Activated CD8-positive, alpha-beta memory T cell treated with anti-CD3 and anti-CD28 coated beads, Interleukin-2, amount 50 U/mL, for 1 hour (primary cell): Measurements from ENCODE around the gene STIM1.
"Not testable (repeated sequence)": the region's sequence is repeated elsewhere in the genome, so short reads cannot be mapped to it uniquely, and the experiment has no call there.

Experiments
- DNase-seq: peaks from one replicate; pipeline ENCODE4 v3.0.0-alpha.2; 2020; ENCODE audit errors: extremely low read depth

Gene STIM1

GRCh38 chr11:3885855-3886254 lies 30.4 kb downstream of the STIM1 start:
- no peak for DNase-seq

GRCh38 chr11:3886985-3887384 lies 31.5 kb downstream of the STIM1 start:
- no peak for DNase-seq

- no peak for DNase-seq
Observed at GRCh38 chr11:3888876-3889275, 33.4 kb downstream of the STIM1 start.

GRCh38 chr11:3890014-3890413 lies 34.5 kb downstream of the STIM1 start:
- DNase-seq: no peak

GRCh38 chr11:3890806-3891205 lies 35.3 kb downstream of the STIM1 start:
- no peak for DNase-seq

GRCh38 chr11:3891751-3892150 lies 36.3 kb downstream of the STIM1 start:
- no peak for DNase-seq

- DNase-seq: no peak
Observed at GRCh38 chr11:3892156-3892555, 36.7 kb downstream of the STIM1 start.

GRCh38 chr11:3893311-3893710 lies 37.8 kb downstream of the STIM1 start:
- DNase-seq: no peak

- DNase-seq: no peak
Observed at GRCh38 chr11:3894128-3894731, 38.8 kb downstream of the STIM1 start.

GRCh38 chr11:3896644-3897043 lies 41.2 kb downstream of the STIM1 start:
- no peak for DNase-seq

GRCh38 chr11:3900230-3900629 lies 44.8 kb downstream of the STIM1 start:
- not testable (repeated sequence) for DNase-seq

- DNase-seq: no peak
Observed at GRCh38 chr11:3901249-3902025, 46.0 kb downstream of the STIM1 start.

- DNase-seq: no peak
Observed at GRCh38 chr11:3902441-3902840, 47.0 kb downstream of the STIM1 start.

- DNase-seq: no peak
Observed at GRCh38 chr11:3903207-3903896, 47.9 kb downstream of the STIM1 start.

GRCh38 chr11:3904228-3904627 lies 48.8 kb downstream of the STIM1 start:
- DNase-seq: no peak

GRCh38 chr11:3905080-3905953 lies 49.9 kb downstream of the STIM1 start:
- peak; percentile 57 for DNase-seq

GRCh38 chr11:3906166-3906565 lies 50.7 kb downstream of the STIM1 start:
- no peak for DNase-seq

- DNase-seq: no peak
Observed at GRCh38 chr11:3907590-3907989, 52.1 kb downstream of the STIM1 start.

- no peak for DNase-seq
Observed at GRCh38 chr11:3909901-3910300, 54.4 kb downstream of the STIM1 start.

GRCh38 chr11:3911908-3912505 lies 56.5 kb downstream of the STIM1 start:
- no peak for DNase-seq

GRCh38 chr11:3913921-3914320 lies 58.5 kb downstream of the STIM1 start:
- no peak for DNase-seq

- no peak for DNase-seq
Observed at GRCh38 chr11:3914805-3915204, 59.3 kb downstream of the STIM1 start.
